IMR-90 (cell line): Measurements from ENCODE around the gene GSN.

Experiments
- CHD1 ChIP-seq: IDR thresholded peaks from 2 replicates; pipeline ENCODE4 v1.6.1; 2012; ENCODE audit warnings: low read depth, low read length, improper control_type of control experiment
- FOS ChIP-seq: fragments of 150-350 bp; IDR thresholded peaks from 2 replicates; pipeline ENCODE4 v1.6.1; 2016; ENCODE audit warnings: low read depth, low read length
- MAFK ChIP-seq: IDR thresholded peaks from 2 replicates; pipeline ENCODE4 v1.6.1; 2012; ENCODE audit warnings: low read depth, low read length, improper control_type of control experiment
- MAZ ChIP-seq: IDR thresholded peaks from 2 replicates; pipeline ENCODE4 v1.6.1; 2012; ENCODE audit warnings: low read depth, mild to moderate bottlenecking, low read length, improper control_type of control experiment, moderate library complexity, borderline replicate concordance
- MXI1 ChIP-seq: IDR thresholded peaks from 2 replicates; pipeline ENCODE4 v1.6.1; 2012; ENCODE audit warnings: low read depth, mild to moderate bottlenecking, low read length, moderate library complexity, borderline replicate concordance
- NFE2L2 ChIP-seq: fragments of 150-350 bp; IDR thresholded peaks from 2 replicates; pipeline ENCODE4 v1.6.1; 2016; ENCODE audit warnings: low read depth, mild to moderate bottlenecking, low read length
- POLR2A ChIP-seq: IDR thresholded peaks from 2 replicates; pipeline ENCODE4 v1.6.1; 2012; ENCODE audit warnings: mild to moderate bottlenecking, low read depth, low read length
- RCOR1 ChIP-seq: IDR thresholded peaks from 2 replicates; pipeline ENCODE4 v1.6.1; 2012; ENCODE audit warnings: mild to moderate bottlenecking, low read length, improper control_type of control experiment; ENCODE audit not compliant: insufficient replicate concordance
- RFX5 ChIP-seq: IDR thresholded peaks from 2 replicates; pipeline ENCODE4 v1.8.0; 2012; ENCODE audit warnings: low read depth, mild to moderate bottlenecking, low read length, moderate library complexity
- SMC3 ChIP-seq: fragments of 150-350 bp; IDR thresholded peaks from 2 replicates; pipeline ENCODE4 v1.6.1; 2016; ENCODE audit warnings: low read depth, mild to moderate bottlenecking, antibody characterized with exemption, low read length, moderate library complexity
- TF ChIP-seq, protein P1 (sequence below): conservative IDR thresholded peaks from 2 replicates; pipeline ENCODE4 v1.5.1; 2012; ENCODE audit warnings: mild to moderate bottlenecking, low read depth, low read length, improper control_type of control experiment
- TF ChIP-seq, protein P2 (sequence below): fragments of 150-350 bp; IDR thresholded peaks from 2 replicates; pipeline ENCODE4 v1.6.1; 2017; ENCODE audit warnings: mild to moderate bottlenecking, antibody characterized with exemption, low read length, low read depth

DNA sequence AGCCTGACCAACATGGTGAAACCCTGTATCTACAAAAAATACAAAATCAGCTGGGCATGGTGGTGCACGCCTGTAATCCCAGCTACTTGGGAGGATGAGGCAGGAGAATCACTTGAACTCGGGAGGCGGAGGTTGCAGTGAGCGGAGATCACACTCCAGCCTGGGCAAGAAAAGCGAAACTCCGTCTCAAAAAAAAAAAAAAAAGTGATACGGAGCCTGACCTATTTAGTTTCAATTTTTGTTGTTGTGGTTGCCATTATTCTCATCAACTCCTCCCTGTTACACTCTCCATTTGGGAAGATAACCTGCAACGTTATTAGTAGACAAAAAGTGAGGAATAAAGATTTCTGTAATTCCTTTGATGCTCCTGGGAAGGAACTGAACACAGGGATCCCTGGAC is 100.8 kb downstream of the GSN start:
- TF ChIP-seq, protein P1, sequence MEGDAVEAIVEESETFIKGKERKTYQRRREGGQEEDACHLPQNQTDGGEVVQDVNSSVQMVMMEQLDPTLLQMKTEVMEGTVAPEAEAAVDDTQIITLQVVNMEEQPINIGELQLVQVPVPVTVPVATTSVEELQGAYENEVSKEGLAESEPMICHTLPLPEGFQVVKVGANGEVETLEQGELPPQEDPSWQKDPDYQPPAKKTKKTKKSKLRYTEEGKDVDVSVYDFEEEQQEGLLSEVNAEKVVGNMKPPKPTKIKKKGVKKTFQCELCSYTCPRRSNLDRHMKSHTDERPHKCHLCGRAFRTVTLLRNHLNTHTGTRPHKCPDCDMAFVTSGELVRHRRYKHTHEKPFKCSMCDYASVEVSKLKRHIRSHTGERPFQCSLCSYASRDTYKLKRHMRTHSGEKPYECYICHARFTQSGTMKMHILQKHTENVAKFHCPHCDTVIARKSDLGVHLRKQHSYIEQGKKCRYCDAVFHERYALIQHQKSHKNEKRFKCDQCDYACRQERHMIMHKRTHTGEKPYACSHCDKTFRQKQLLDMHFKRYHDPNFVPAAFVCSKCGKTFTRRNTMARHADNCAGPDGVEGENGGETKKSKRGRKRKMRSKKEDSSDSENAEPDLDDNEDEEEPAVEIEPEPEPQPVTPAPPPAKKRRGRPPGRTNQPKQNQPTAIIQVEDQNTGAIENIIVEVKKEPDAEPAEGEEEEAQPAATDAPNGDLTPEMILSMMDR: no peak
- TF ChIP-seq MXI1: no peak
- no peak for TF ChIP-seq MAZ
- TF ChIP-seq RCOR1: no peak
- TF ChIP-seq POLR2A: no peak
- TF ChIP-seq FOS: no peak
- no peak for TF ChIP-seq MAFK
- no peak for TF ChIP-seq SMC3
- TF ChIP-seq CHD1: no peak
- TF ChIP-seq RFX5: no peak
- TF ChIP-seq NFE2L2: no peak
- TF ChIP-seq, protein P2, sequence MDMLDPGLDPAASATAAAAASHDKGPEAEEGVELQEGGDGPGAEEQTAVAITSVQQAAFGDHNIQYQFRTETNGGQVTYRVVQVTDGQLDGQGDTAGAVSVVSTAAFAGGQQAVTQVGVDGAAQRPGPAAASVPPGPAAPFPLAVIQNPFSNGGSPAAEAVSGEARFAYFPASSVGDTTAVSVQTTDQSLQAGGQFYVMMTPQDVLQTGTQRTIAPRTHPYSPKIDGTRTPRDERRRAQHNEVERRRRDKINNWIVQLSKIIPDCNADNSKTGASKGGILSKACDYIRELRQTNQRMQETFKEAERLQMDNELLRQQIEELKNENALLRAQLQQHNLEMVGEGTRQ: no peak
